GM10248 (cell line): ENCODE results near the gene CLIC5.

Source experiments
- CTCF ChIA-PET: fragments of 300-600 bp; sonication (Branson Sonifier 250); formaldehyde crosslinking; extraction: SDS; loops from one replicate; lab custom pipeline; 2021; ENCODE audit warnings: antibody characterized with exemption; lab: Yijun Ruan, JAX
- POLR2A ChIA-PET: fragments of 350-650 bp; sonication (Branson Sonifier 250); formaldehyde crosslinking; extraction: SDS; loops from one replicate; lab custom pipeline; 2020; ENCODE audit warnings: antibody characterized with exemption; lab: Yijun Ruan, JAX
- DNase-seq: peaks from one replicate; pipeline ENCODE4 v3.0.0; 2012; ENCODE audit errors: extremely low spot score
- CTCF ChIP-seq: IDR thresholded peaks from 2 replicates; pipeline ENCODE4 v1.5.1; 2012; ENCODE audit warnings: mild to moderate bottlenecking, low read depth; ENCODE audit errors: extremely low read depth, missing control alignments, control extremely low read depth

The CLIC5 gene

GRCh38 chr6:46025573-46025972 is 9.9 kb upstream of the CLIC5 start:
- TF ChIP-seq CTCF = no peak
- POLR2A ChIA-PET = no interaction called here
- CTCF ChIA-PET = interaction anchor here (1.2 to 1.4 kb wide), 2 partner anchors 9 to 16 kb away, joined by 3 to 5 read pairs; no protein-coding TSS in a partner anchor
- no peak for DNase-seq

GRCh38 chr6:46024124-46024769 is 8.6 kb upstream of the CLIC5 start:
- no peak for DNase-seq
- ChIA-PET CTCF (no interaction called here), POLR2A (no interaction called here)
- TF ChIP-seq CTCF = no peak

DNA sequence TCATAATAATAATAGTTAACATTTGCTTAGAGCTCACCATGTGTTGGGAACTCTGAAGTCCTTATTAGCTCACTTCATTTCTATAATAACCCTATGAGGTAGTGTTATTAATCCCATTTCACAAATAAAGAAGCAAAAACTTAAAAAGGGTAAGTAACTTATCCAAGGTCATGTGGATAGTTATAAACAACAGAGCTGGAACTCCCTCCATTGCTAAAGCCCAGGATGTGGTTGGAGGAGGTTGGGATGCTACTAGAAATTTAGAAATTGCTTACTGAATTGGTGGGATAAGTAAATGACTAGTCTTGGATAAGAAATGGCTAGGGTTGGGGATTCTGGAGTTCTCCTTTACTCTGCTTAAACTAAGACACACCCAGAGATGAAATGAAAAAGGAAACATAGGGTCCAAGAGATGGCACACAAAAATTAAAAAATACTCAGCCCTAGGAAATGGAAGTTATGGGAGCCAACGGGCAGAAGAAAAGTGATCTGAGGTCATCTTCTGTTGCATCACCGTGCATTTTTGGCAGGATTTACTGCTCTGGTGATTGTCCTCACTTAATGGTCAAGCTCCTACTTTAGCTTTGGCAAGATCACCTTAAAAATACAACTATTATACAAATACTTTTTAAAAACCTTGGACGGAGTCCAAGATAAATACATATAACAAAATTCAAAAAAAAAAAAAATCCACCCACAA is 7.7 kb upstream of the CLIC5 start:
- DNase-seq = no peak
- ChIA-PET POLR2A (no interaction called here), CTCF (interaction anchor here (1.2 kb wide), 1 partner anchor 16 kb away, joined by 3 read pairs; no protein-coding TSS in a partner anchor)
- no peak for TF ChIP-seq CTCF

DNA sequence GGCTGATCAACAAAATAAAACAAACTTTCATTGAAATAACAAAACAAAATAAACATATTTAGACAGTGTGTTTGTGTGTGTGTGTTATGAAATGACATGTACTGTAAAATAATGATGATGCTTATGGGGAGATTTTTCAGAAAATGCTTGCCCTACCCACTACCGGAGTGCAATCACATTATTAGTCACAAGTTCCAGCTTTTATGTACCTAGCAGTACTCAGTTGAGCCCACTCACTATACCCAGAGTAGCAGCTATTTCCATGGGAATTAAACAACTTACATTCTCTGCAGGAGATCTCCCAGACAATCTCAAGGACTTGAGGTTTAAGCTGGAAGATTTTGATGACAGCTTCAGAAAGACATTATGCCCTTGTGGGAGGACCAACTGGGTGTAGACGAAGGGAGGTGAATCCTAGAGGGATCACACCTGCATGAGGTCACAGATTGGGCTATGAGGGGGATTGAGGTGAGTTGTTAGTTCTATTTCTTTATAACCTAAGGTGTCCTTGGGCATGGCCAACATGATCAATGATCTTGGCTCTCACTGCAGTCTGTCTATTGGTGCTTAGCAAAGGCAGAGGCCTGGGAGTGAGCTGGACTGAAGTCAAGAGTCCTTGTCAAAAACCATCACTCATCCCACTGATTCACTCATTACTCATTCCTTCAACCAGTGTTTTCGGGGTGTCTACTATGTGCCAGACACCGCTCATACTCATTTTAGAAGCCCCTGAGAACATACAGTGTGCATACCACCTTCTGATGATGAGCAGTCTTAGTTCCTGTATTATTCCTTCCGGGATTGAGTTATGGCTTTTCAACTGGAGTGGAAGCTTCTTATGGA is 6.7 kb upstream of the CLIC5 start:
- no peak for TF ChIP-seq CTCF
- ChIA-PET POLR2A (no interaction called here), CTCF (interaction anchor here (1.1 to 1.2 kb wide), 3 partner anchors 12 to 18 kb away, joined by 3 to 4 read pairs (median 3); no protein-coding TSS in a partner anchor)
- DNase-seq = no peak

DNA sequence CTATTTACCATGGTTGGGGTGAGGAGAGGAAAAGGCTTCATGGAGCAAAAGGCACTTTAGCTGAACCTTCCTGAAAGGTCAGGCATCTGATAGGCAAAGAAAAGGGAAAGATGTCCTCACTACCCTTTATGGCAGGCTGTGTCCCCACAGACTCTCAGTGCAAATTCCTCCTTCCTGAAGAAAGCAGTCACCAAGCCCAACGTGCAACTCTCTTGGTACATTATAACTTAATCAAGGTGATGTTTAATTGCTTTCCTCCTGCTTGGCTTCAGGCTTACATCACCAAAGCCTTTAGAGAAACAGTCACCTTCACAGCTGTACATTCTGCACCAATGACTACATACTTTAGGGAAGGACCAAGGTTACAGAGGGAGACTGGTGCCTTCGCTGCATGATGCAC is 2.1 kb upstream of the CLIC5 start:
- TF ChIP-seq CTCF = no peak
- ChIA-PET CTCF (interaction anchor here (0.9 to 1.3 kb wide), 4 partner anchors 9 to 831 kb away, joined by 3 to 4 read pairs (median 3); no protein-coding TSS in a partner anchor), POLR2A (no interaction called here)
- no peak for DNase-seq

DNA sequence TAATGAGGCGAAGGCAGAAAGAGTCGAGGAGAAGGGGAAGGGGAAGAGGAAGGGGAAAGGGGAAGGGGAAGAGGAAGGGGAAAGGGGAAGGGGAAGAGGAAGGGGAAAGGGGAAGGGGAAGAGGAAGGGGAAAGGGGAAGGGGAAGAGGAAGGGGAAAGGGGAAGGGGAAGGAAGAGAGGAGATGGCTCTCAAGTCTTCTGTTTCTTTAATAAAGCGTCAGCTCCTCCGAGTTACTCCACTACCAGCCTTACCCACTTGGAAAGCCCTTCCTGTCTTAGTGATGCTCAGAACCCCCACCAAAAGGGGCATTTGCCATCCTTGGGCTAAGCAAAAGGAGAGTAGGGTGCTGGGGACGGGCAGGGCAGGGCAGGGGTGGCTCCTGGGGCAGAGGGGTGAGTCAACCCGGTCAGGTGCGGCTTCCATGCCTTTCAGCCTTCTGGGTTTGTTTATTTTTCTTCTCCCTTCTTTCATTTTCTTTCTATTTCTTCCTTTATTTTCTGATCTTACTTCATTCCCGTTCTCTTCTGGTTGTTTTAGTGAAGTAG is 476 bp upstream of the CLIC5 start:
- ChIA-PET POLR2A (no interaction called here), CTCF (interaction anchor here (1.1 kb wide), 1 partner anchor 18 kb away, joined by 4 read pairs; no protein-coding TSS in a partner anchor)
- no peak for TF ChIP-seq CTCF
- peak; percentile 23 for DNase-seq
